ENCODE measurements around the gene TJP2.

DNA sequence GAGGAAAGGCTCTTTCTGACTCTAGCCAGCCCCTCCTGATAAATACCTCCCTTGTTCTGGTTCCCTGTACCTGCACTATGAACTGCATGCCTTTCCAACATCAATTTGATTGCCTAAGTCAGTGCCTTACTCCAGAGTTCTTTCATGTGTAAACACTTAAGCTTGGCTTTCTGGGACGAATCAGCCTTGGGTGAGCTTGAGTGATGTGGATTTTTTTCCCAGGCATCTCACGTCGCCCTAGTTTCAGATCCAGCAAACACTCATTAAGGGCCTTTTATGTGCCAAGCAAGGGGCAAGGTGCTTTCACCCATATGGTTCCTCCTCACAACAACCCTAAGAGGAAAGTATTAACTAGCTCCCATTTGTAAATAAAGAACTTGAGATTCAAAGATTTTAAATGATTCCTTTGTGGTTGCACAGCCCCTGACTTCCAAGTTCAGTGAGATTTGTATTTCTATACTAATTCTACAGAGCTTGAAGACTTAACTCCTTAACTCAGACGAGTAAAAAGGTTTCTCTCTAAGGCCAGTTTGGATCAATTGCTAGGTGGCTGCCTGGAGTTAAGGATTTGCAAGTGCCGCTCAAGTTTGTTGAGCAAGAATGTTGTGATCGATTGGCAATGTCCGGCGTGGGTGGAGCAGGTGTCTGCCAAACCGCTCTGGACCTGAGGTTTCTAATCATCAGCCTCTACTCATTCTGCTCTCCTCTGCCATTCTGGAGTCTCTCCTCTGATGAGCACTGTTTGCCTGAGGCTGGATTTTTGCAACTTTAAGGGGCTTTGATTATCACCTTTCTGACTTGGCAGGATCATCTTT lies 20.2 kb upstream of the TJP2 start:
- TF ChIP-seq CTCF (IDR thresholded peaks at IDR 0.05; ENCODE audit: low read depth, low read length) (no peak), POLR2A (IDR thresholded peaks at IDR 0.05; ENCODE audit: extremely low read depth, insufficient read length) (no peak)
- TF ChIP-seq, protein P1, sequence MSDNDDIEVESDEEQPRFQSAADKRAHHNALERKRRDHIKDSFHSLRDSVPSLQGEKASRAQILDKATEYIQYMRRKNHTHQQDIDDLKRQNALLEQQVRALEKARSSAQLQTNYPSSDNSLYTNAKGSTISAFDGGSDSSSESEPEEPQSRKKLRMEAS (IDR thresholded peaks at IDR 0.05; ENCODE audit: low read depth, low read length): no peak

Measured in NB4 (cell line).